IPS DF 6.9 (cell line): ENCODE measurements around the gene CCT8L2.
"Not testable (repeated sequence)": the region's sequence is repeated elsewhere in the genome, so short reads cannot be mapped to it uniquely, and the experiment has no call there.

ENCODE experiments used
- DNase-seq: peaks from one replicate; pipeline ENCODE4 v3.0.0-alpha.2; 2013; ENCODE audit warnings: low read depth, low spot score
- H3K27ac ChIP-seq: one replicate; pipeline ENCODE4 v1.5.1; 2013; ENCODE audit warnings: low read length, control low read depth
- H3K27me3 ChIP-seq: 2 replicates; pipeline ENCODE4 v1.6.1; 2013; ENCODE audit warnings: mild to moderate bottlenecking, low read length; ENCODE audit not compliant: control insufficient read depth, insufficient read depth
- H3K36me3 ChIP-seq: 2 replicates; pipeline ENCODE4 v1.6.1; 2013; ENCODE audit warnings: low read length; ENCODE audit not compliant: control insufficient read depth, insufficient read depth
- H3K4me1 ChIP-seq: 2 replicates; pipeline ENCODE4 v1.6.1; 2013; ENCODE audit warnings: low read length; ENCODE audit not compliant: control insufficient read depth, insufficient read depth
- H3K4me3 ChIP-seq: 2 replicates; pipeline ENCODE4 v1.5.1; 2013; ENCODE audit warnings: mild to moderate bottlenecking, low read length
- H3K9me3 ChIP-seq: 2 replicates; pipeline ENCODE4 v1.6.1; 2013; ENCODE audit warnings: low read length, inconsistent platforms; ENCODE audit not compliant: control insufficient read depth, insufficient read depth
- WGBS: extraction: QIAGEN DNeasy Blood & Tissue Kit; methylation state at CpG from one replicate; pipeline ENCODE4 v1.1.7; 2013; ENCODE audit warnings: mixed read lengths, missing lambda C conversion rate; ENCODE audit not compliant: insufficient read length, insufficient coverage; 5-methylcytosine and 5-hydroxymethylcytosine counted together

CCT8L2 gene

DNA sequence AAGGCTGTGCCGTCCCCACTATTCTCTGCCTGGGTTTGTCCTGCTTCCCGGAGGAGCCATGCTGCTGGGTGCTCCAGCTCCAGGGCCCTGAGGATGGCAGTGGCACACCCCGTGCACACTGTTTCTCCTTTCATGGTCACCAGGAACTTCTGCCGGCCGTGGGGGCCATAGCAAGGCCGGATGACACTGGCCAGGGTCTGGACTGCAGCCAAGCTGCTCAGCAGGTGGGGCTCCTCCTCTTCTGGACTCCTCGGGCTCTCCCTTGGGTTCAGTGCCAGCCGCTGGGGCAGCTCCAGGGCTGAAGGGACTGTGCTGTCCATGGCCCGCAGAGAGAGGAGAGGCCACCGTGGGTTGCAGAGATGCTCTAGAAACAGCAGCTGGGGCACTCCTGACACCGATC lies 379 bp downstream of the CCT8L2 start:
- H3K36me3 ChIP-seq, H3K27ac ChIP-seq, H3K9me3 ChIP-seq, H3K27me3 ChIP-seq, H3K4me1 ChIP-seq, H3K4me3 ChIP-seq, DNase-seq: not testable (repeated sequence)
- no CpG with 5 or more reads among the region's 11 CpGs for WGBS

DNA sequence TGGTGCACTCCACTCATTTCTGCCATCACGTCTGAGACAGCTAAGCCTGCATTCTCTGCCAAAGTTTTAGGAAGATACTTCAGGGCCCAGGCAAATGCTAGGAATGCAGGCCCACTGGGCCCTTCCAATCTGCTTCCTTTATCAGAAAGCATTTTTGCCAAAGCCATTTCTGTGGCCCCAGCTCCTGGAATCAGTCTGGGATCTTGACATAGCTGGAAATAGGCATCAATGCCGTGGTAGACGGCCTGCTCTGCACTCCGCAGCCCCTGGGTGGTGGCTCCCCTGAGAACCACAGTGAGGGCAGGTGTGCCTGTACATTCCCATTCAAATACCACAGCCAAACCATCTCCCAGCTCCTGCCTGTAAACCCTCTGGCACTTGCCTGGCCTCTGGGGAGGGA lies 1.5 kb downstream of the CCT8L2 start:
- H3K4me3 ChIP-seq, H3K36me3 ChIP-seq, DNase-seq, H3K4me1 ChIP-seq, H3K27me3 ChIP-seq, H3K9me3 ChIP-seq, H3K27ac ChIP-seq: not testable (repeated sequence)
- WGBS = no CpG with 5 or more reads among the region's 4 CpGs

DNA sequence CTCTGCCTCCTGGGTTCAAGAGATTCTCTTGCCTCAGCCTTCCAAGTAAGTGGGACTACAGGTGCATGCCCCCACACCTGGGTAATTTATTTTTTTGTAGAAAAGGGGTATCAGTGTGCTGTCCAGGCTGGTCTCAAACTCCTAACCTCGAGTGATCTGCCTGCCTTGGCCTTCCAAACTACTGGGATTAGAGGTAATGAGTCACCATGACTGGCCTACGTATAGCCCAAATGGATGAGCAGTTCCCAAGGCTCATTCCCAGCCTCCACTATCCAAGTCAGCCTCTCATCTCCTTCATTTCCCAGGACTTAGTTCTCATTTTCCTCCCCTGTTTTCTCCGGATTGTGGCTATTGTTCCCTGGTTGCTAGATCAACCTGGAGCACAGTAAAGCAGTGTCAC lies 5.6 kb downstream of the CCT8L2 start:
- no peak for DNase-seq
- Histone ChIP-seq H3K27me3 (no peaks in the 10 kb centered on the region), H3K4me1 (no peaks in the 10 kb centered on the region), H3K27ac (no peak overlapping the region), H3K4me3 (no peak overlapping the region), H3K9me3 (peaks cover 4% of the 10 kb centered on the region; the same call in 1 of the 2 replicates), H3K36me3 (no peaks in the 10 kb centered on the region)
- WGBS = no CpG with 5 or more reads among the region's 3 CpGs

DNA sequence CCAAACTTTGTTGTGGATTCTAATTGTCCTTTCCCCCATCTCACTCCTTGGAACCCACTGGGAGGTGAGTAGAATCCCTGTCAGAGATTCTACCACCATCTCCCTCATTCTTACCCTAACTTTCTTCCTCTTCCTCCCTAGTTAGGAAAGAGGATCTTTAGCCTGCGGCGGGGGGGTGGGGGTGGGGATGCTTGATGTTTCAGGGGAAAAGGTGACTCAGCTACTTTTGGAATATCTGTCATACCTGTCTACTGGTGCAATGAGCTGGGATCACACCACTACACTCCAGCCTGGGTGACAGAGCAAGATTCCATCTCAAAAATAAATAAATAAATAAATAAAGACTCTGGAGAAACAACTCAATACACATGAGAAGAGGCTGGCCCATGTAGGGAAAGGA lies 6.4 kb downstream of the CCT8L2 start:
- no peak overlapping the region for H3K27ac ChIP-seq
- no peaks in the 10 kb centered on the region for H3K4me1 ChIP-seq
- DNase-seq = no peak
- H3K9me3 ChIP-seq = peaks cover 4% of the 10 kb centered on the region; the same call in 1 of the 2 replicates
- no peaks in the 10 kb centered on the region for H3K27me3 ChIP-seq
- no CpG with 5 or more reads among the region's 2 CpGs for WGBS
- H3K4me3 ChIP-seq = no peak overlapping the region
- H3K36me3 ChIP-seq = no peaks in the 10 kb centered on the region

DNA sequence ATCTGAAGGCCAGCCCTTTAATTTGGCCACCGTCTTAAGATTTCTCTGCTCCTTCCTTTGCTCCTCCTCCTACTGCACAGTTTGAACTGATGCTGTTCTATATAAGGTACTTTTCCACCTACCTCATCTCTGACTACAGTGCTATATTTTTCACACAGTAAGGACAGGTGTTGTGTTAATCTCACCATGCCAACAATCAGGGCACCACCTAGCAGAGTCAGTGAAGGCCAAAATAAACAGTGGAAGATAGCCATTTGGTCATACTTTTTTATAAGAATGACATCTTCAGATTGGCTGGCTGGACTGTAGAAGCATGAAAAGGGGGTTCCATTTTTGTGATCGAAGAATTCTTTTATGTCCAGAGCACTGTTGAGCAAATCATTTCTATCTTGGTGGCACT lies 11.7 kb downstream of the CCT8L2 start:
- H3K27ac ChIP-seq, H3K9me3 ChIP-seq, H3K4me3 ChIP-seq, DNase-seq, H3K36me3 ChIP-seq, H3K27me3 ChIP-seq, H3K4me1 ChIP-seq: not testable (repeated sequence)
- WGBS = no CpG with 5 or more reads among the region's 2 CpGs

DNA sequence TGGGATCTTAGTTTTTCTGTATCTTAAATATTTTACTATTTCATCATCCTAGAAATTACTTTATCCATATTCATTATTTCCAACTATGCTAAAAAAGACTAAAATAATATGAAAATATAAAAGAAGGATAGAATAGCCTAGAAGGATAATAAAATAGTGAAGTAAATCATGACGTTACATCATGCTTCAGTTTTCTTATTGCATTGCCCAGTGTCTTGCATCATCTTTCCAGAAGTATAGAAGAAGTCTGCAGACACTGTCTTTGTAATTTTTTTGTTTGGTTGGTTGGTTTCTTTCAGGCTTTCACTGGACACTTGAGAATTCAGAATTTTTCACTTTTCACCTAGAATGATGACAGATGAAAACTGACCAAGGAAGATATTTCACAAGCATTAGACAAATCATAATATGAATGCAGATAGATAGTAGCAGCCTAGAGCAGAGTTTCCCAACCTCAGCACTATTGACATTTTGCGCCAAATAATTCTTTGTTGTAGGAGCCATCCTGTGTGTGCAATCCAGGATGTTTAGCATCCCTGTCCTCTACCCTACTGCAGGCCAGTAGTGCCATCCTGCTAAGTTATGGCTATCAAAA lies 23.3 kb downstream of the CCT8L2 start:
- not testable (repeated sequence) for H3K4me1 ChIP-seq, H3K9me3 ChIP-seq, DNase-seq, H3K27me3 ChIP-seq, H3K36me3 ChIP-seq, H3K27ac ChIP-seq, H3K4me3 ChIP-seq
- no CpG with 5 or more reads among the region's 2 CpGs for WGBS

DNA sequence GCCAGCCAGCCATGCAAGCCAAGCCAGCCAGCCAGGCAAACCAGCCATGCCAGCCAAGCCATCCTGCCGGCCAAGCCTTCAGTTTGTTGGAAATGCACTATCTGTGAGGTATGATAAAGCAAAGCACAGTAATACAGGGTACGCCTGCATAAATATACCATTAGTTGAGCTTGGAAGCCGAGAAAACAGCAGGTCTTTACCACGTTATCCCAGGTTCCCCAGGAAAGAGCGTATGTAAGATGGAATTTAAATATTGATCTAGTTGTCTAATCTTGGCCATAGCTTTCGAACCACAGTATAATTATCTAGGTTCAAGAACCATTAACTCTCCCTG lies 24.2 kb downstream of the CCT8L2 start:
- Histone ChIP-seq H3K9me3 (no peaks in the 10 kb centered on the region), H3K4me3 (no peak overlapping the region), H3K27me3 (no peaks in the 10 kb centered on the region), H3K36me3 (no peaks in the 10 kb centered on the region; the same call in 1 of the 2 replicates), H3K4me1 (no peaks in the 10 kb centered on the region), H3K27ac (no peak overlapping the region)
- no peak for DNase-seq
- WGBS = no CpG with 5 or more reads among the region's 6 CpGs

DNA sequence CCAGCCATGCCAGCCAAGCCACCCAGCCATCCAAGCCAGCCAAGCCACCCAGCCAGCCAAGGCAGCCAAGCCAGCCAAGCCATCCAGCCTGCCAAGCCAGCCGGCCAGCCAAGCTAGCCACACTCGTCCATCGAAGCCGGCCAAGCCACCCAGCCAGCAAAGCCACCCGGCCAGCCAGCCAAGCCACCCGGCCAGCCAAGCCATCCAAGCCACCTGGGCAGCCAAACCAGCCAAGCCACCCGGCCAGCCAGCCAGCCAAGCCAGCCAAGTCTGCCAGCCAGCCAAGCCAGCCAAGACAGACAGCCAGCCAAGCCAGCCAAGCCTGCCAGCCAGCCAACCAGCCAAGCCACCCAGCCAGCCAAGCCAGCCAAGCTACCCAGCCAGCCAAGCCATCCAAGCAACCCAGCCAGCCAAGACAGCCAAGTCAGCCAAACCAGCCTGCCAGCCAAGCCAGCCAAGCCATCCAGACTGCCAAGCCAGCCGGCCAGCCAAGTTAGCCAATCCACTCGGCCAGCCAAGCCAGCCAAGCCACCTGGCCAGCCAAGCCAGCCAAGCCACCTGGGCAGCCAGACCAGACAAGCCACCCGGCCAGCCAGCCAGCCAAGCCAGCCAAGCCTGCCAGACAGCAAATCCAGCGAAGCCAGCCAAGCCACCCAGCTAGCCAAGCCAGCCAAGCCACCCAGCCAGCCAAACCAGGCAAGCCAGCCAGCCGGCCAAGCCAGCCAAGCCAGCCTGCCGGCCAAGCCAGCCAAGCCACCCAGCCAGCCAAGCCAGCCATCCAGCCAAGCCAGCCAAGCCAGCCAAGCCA lies 24.8 kb downstream of the CCT8L2 start:
- H3K4me3 ChIP-seq, DNase-seq, H3K9me3 ChIP-seq, H3K4me1 ChIP-seq, H3K27me3 ChIP-seq, H3K36me3 ChIP-seq, H3K27ac ChIP-seq: not testable (repeated sequence)
- no CpG with 5 or more reads among the region's 13 CpGs for WGBS

DNA sequence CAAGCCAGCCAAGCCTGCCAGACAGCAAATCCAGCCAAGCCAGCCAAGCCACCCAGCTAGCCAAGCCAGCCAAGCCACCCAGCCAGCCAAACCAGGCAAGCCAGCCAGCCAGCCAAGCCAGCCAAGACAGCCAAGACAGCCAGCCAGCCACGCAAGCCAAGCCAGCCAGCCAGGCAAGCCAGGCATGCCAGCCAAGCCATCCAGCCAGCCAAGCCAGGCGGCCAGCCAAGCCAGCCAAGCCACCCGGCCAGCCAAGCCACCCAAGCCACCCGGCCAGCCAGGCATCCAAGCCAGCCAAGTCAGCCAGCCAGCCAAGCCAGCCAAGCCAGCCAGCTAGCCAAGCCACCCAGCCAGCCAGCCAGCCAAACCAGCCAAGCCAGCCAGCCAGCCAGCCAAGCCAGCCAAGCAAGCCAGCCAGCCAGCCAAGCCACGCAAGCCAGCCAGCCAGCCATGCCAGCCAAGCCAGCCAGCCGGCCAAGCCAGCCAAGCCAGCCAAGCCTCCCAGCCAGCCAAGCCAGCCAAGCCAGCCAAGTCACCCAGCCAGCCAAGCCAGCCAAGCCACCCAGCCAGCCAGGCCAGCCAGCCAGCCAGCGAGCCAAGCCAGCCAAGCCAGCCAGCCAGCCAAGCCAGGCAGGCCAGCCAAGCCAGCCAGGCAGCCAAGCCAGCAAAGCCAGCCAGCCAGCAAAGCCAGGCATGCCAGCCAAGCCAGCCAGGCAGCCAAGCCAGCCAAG lies 26.0 kb downstream of the CCT8L2 start:
- H3K27me3 ChIP-seq, H3K36me3 ChIP-seq, H3K4me3 ChIP-seq, DNase-seq, H3K4me1 ChIP-seq, H3K27ac ChIP-seq, H3K9me3 ChIP-seq: not testable (repeated sequence)
- WGBS = no CpG with 5 or more reads among the region's 7 CpGs

DNA sequence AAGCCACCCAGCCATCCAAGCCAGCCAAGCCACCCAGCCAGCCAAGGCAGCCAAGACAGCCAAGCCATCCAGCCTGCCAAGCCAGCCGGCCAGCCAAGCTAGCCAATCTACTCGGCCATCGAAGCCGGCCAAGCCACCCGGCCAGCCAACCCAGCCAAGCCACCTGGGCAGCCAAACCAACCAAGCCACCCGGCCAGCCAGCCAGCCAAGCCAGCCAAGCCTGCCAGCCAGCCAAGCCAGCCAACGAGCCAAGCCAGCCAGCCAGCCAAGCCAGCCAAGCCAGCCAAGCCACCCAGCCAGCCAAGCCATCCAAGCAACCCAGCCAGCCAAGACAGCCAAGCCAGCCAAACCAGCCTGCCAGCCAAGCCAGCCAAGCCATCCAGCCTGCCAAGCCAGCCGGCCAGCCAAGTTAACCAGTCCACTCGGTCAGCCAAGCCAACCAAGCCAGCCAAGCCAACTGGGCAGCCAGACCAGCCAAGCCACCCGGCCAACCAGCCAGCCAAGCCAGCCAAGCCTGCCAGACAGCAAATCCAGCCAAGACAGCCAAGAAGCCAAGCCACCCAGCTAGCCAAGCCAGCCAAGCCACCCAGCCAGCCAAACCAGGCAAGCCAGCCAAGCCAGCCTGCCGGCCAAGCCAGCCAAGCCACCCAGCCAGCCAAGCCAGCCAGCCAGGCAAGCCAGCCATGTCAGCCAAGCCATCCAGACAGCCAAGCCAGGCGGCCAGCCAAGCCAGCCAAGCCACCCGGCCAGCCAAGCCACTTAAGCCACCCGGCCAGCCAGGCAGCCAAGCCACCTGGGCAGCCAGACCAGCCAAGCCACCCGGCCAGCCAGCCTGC lies 26.8 kb downstream of the CCT8L2 start:
- H3K27me3 ChIP-seq, H3K4me1 ChIP-seq, H3K9me3 ChIP-seq, H3K36me3 ChIP-seq, H3K4me3 ChIP-seq, H3K27ac ChIP-seq, DNase-seq: not testable (repeated sequence)
- WGBS = no CpG with 5 or more reads among the region's 15 CpGs
